ENCODE measurements around the gene DDX28.
"Not testable (repeated sequence)": the region's sequence is repeated elsewhere in the genome, so short reads cannot be mapped to it uniquely, and the experiment has no call there.

DDX28 gene

DNA sequence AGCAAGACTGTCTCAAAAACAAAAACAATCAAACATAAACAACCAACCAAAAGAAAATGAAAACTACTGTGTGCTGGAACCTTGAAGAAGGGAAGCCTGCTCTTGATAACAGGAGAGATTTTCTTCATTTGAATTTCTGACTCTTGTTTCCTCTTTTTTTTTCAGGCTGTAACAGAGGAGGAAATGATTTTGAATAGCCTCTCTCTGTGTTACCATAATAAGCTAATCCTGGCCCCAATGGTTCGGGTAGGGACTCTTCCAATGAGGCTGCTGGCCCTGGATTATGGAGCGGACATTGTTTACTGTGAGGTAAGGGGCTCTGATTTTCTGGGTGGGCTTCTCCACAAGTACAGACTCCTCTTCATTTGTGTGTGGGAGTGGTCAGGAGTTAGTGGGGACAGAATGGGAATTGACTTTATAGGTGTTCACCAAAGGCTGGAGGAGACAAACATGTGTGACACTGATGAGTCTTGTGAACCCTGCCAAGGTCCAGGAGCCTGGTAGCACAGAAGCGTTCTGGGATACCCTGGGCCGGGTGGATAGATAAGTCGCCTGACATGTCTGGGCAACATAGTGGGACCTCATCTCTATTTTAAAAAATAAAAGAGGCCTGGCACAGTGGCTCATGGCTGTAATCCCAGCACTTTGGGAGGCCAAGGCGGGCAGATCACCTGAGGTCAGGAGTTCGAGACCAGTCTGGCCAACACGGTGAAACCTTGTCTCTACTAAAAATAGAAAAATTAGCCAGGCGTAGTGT lies 15.0 kb upstream of the DDX28 start:
- no peak for DNase-seq

GRCh38 chr16:68035227-68035626 lies 12.2 kb upstream of the DDX28 start:
- no peak for DNase-seq

DNA sequence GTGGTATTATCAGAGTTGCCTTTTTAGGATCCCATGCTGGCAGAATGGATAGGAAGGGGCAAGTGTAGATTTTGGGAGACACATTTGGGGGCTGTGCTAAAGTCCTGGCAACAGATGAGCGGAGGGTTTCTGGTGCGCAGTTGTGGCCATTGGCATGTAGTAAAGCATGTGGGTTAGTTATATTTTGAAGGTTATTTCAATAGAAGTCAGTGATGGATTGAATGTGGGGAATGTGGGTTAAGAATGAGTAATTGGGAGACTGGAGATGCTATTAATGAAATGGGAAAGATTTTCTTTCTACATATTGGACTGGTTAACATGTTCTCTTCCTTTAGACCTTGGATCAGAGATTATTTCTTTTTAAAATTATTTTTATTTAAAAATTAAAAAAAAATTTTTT lies 10.1 kb upstream of the DDX28 start:
- DNase-seq, result no peak

- DNase-seq, result no peak
Observed at GRCh38 chr16:68031951-68032350, 8.9 kb upstream of the DDX28 start.

DNA sequence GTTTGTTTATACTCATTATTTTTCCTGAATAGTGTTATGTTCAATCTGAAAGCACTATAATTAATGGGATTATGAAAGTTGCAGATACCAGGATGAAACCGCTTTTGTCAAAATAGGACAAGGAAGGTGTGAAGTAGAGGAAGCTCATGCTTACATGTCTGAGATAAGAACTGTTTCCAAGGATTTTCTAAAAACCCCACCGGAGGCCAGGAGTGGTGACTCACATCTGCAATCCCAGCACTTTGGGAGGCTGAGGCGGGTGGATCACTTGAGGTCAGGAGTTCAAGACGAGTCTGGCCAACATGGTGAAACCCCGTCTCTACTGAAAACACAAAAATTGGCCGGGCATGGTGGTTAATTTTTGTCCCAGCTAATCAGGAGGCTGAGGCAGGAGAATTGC lies 7.1 kb upstream of the DDX28 start:
- DNase-seq, result not testable (repeated sequence)

GRCh38 chr16:68028996-68029395 lies 6.0 kb upstream of the DDX28 start:
- no peak for DNase-seq

DNA sequence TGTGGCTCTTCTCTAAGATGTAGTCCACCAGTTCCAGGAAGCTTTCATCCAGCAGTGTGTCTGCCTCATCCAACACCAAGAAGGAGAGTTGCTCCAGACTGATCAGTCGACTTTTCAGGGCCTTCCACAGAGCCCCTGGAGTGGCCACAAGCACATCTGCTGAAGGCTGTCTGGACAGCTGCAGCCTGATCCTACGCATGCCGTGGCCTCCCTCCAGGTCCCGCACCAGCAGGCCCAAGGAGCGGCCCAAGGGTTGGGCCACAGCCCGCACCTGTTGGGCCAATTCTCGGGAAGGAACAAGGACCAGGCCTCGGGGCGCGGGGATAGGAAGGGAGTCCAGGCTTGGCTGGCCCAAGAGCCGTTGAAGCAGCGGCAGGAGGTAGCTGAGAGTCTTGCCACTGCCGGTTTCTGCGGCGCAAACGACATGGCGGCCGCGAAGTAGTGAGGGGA lies 729 bp downstream of the DDX28 start:
- DNase-seq, result no peak

DNA sequence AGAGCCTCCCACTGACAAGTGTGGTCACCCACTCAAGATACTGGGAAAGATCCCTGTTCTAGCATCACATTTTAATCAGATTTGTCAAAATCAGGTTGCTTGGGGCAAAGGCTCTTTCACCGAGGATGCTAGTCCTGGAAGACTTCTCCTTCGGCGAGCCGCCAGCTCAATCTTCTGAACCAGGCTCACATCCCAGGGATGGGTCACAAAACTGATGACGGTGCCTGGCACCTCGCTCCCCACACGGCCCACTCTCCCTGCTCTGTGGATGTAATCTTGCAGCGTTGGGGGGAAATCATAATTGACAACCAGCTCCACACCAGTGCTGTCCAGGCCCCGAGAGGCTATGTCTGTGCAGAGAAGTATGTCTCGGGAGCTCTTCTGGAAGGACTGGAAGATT lies 1.5 kb downstream of the DDX28 start:
- no peak for DNase-seq

DNA sequence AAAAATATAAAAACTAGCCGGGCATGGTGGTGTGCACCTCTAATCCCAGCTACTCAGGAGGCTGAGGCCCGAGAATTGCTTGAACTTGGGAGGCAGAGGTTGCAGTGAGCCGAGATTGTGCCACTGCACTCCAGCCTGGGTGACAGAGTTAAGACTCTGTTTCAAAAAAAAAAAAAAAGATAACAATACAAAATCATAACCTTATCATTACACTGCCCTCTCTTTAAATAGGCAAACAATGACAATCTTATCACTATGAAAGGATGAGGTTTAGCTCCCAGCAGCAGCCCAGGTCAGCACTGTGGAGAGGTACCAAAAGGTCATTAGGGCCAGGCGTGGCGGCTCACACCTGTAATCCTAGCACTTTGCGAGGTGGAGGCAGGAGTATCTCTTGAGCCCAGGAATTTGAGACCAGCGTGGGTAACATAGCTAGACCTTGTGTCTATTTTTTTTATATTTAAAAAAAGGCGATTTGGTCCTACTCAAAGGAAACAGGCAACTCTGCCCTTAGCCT lies 3.8 kb downstream of the DDX28 start:
- no peak for DNase-seq

- DNase-seq, result no peak
Observed at GRCh38 chr16:68015681-68016080, 7.4 kb downstream of the DDX28 start, which contains the start of gene DPEP2NB. Gene DPEP2NB, minus strand, starts transcription at chr16:68015911. Its CDS starts 141 bp downstream, at chr16:68015770.

- DNase-seq, result no peak
Observed at GRCh38 chr16:68013440-68013839, 9.6 kb downstream of the DDX28 start.

DNA sequence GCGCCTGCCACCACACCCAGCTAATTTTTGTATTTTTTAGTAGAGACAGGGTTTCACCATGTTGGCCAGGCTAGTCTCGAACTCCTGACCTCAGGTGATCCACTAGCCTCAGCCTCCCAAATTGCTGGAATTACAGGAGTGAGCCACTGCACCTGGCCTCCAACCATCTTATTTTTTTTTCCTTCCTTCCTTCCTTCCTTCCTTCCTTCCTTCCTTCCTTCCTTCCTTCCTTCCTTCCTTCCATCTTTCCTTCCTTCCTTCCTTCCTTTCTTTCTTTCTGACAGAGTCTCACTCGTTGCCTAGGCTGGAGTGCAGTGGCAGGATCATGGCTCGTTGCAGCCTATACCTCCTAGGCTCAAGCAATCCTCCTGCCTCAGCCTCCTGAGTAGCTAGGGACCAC lies 13.2 kb downstream of the DDX28 start:
- not testable (repeated sequence) for DNase-seq

DNA sequence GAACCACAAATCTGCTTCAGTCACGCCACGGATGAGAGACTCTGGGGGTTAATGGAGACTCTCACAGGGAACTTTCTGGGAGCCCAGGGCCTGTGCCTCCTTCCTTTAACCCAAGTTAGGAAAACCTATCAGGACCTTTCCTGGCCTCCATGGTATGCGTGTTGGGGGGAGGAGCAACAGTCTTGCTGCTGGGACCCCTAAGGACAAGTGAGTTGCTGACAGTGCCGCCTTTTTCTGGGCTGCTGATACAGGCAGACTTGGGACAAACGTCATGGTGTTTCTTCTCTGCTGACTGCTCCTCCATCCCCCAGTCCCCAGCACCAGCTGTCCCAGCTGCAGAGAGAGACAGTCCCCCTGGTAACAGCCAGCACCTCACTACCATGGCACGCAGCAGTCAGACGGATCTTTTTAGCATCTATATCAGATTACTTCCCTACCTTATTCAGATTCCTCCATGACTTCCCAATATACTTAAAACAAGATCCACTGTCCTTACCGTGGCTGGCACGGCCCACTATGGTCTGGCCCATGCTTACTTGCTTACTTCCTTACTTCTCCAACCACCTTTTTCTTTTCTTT lies 13.8 kb downstream of the DDX28 start:
- DNase-seq, result no peak

GRCh38 chr16:68005786-68006286 lies 17.2 kb downstream of the DDX28 start:
- peak; percentile 65 to 69 for DNase-seq

- DNase-seq, result no peak
Observed at GRCh38 chr16:68005211-68005610, 17.8 kb downstream of the DDX28 start.

- no peak for DNase-seq
Observed at GRCh38 chr16:68003031-68003430, 20.0 kb downstream of the DDX28 start.

GRCh38 chr16:68000450-68000849 lies 22.6 kb downstream of the DDX28 start:
- DNase-seq, result no peak

DNA sequence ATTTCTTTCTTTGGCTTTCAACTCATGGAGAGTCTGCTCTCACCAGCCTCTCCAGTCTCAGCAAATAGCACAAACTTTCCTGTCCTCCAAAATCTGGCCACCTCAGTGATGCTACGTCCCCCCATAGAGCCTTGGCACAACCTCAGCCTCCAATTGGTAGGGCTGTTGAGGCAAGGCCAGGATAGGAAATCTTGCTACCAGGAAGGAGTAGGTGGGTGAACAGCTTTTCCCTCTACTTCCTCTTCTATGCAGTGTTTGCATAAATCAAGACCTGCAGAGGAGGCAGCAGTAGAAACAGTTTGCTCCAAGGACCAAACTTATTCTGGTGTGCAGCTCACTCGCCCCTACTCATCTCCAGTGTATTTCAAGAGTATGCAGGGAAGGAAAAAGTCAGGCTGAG lies 23.0 kb downstream of the DDX28 start:
- DNase-seq, result no peak

DNA sequence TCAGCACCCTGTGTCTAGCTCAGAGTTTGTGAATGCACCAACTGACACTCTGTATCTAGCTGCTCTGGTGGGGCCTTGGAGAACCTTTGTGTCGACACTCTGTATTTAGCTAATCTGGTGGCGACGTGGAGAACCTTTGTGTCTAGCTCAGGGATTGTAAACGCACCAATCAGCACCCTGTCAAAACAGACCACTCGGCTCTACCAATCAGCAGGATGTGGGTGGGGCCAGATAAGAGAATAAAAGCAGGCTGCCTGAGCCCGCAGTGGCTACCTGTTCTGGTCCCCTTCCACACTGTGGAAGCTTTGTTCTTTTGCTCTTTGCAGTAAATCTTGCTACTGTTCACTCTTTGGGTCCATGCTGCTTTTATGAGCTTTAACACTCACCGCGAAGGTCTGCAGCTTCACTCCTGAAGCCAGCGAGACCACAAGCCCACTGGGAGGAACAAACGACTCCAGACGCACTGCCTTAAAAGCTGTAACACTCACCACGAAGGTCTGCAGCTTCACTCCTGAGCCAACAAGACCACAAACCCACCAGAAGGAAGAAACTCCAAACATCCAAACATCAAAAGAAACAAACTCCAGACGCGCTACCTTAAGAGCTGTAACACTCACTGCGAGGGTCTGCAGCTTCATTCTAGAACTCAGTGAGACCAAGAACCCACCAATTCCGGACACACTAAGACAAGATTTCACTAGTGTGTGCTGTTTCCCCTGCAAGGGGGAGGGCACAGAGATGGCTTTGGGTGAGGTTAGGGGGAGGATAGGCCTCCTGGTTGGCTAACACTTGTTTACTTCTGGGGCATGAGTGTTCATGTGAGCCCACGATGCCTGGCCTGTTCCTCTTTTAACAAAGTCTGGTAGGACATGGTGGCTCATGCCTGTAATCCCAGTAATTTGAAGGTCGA lies 24.0 kb downstream of the DDX28 start, which contains the start of gene DPEP2:
DPEP2 (minus strand) TSS at position 706 of the 910 bp plus-strand sequence. CDS start 6,272 bp downstream, outside the sequence.
- peak; percentile 60 to 62 for DNase-seq

DNA sequence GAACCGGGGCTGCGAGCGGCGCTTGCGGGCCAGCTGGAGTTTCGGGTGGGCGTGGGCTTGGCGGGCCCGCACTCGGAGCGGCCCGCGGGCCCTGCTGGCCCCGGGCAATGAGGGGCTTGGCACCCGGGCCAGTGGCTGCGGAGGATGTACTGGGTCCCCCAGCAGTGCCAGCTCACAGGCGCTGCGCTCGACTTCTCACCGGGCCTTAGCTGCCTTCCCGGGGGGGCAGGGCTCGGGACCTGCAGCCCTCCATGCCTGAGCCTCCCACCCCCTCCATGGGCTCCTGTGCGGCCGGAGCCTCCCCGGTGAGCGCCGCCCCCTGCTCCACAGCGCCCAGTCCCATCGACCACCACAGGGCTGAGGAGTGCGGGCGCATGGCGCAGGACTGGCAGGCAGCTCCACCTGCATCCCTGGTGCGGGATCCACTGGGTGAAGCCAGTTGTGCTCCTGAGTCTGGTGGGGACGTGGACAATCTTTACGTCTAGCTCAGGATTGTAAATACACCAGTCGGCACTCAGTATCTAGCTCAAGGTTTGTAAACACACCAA lies 24.7 kb downstream of the DDX28 start:
- DNase-seq, result not testable (repeated sequence)

GRCh38 chr16:67996666-67997065 lies 26.4 kb downstream of the DDX28 start:
- DNase-seq, result no peak

DNA sequence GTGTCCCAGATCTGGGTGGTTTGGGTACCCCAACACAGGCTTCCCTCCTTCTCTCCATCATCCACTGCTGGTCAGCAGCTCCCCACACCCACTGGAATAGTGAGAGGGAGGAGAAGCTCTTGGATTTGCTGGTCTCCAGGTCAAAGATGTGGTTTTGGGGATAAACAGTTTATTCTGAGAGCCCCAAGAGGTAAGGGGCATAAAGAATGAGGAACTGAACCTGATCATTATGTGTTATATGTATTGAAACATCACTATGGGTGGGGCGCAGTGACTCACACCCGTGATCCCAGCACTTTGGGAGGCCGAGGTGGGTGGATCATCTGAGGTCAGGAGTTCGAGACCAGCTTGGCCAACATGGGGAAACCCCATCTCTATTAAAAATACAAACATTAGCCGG lies 27.6 kb downstream of the DDX28 start:
- DNase-seq, result peak; percentile 22 to 63

DNA sequence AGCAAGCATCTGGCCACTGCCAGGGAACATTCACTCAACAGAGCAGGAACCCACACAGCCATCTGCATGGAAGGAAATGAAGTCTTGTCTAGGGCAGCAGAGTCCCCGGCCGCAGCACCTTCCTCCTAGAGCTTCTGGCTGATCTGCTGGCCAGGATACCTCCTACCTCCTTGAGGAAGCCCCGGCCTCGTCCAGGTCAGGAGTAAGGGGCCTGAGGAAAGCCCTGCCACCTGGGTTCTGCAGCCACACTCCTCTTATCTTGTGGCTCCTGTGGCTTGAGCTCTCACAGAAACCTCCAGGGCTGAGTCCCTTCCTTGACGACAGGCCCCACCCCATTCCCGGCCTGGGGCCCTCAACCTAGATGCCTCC lies 29.0 kb downstream of the DDX28 start:
- not testable (repeated sequence) for DNase-seq
